Right cardiac atrium (tissue), 5 donors: ENCODE measurements around the gene ESF1. TPM values are rescaled to one million over a fixed set of nuclear protein-coding genes. Genes with fewer than 3 reads are reported as not detected.
"Not testable (repeated sequence)": the region's sequence is repeated elsewhere in the genome, so short reads cannot be mapped to it uniquely, and the experiment has no call there.

Experiments used
- ATAC-seq, 2 donors: fragments of 200-7000 bp; cut with Tn5 transposase; one replicate each; pipeline versions ENCODE4 v1.8.0 to v1.9.1; 2020; ENCODE audit warnings: moderate library complexity in 2 of 2, mild to moderate bottlenecking in 1 of 2
- DNase-seq, 3 donors: peaks; one replicate each; pipeline ENCODE4 v3.0.0-alpha.2; 2020
- H3K27ac ChIP-seq: one replicate; pipeline ENCODE4 v1.5.1; 2013; ENCODE audit warnings: mild to moderate bottlenecking, low read length, control low read depth, moderate library complexity
- H3K27me3 ChIP-seq: one replicate; pipeline ENCODE4 v1.6.1; 2013; ENCODE audit not compliant: control insufficient read depth, insufficient read depth
- H3K4me1 ChIP-seq: one replicate; pipeline ENCODE4 v1.6.1; 2013; ENCODE audit warnings: low read length; ENCODE audit not compliant: control insufficient read depth, insufficient read depth
- H3K4me3 ChIP-seq: one replicate; pipeline ENCODE4 v1.5.1; 2013; ENCODE audit warnings: low read length, control low read depth
- H3K9me3 ChIP-seq: one replicate; pipeline ENCODE4 v1.6.1; 2013; ENCODE audit warnings: low read length; ENCODE audit not compliant: control insufficient read depth
- WGBS: extraction: QIAGEN DNeasy Blood & Tissue Kit; methylation state at CpG from one replicate; pipeline ENCODE4 v1.1.7; 2013; 5-methylcytosine and 5-hydroxymethylcytosine counted together
- intact Hi-C, 4 donors: fragments of 100-400 bp; cut with DNase I; formaldehyde crosslinking; loops; one replicate each; pipeline versions ENCODE4 v1.11.0 to v1.14.0; 2022 to 2023
- polyA plus RNA-seq: library from polyadenylated mRNA; stranded (reverse); fragments of 200-250 nt; gene quantifications from one replicate; pipeline ENCODE4 v1.2.3, GENCODE V29; 2013
- total RNA-seq, 4 donors: library from RNA; stranded (reverse); fragmentation: NEBNext Ultra II Directional; extraction: Animal tissue kit (Norgen Biotek cat#: 25700); gene quantifications; one replicate each; pipeline ENCODE4 v1.2.1, GENCODE V29; 2021
- donor health status: healthy with polysubstance abuse.
- donor health status: DM: no; HTN: yes; CAD: no.
- donor health status: DM: no; HTN: no; CAD: no.
- donor health status: DM: no; HTN: yes; CAD: no; lungs with severe emphysema.
- donor health status: DM: yes; HTN: yes; CAD: no.

The ESF1 gene
- total and polyA plus RNA-seq, 5 donors, result 10.8 to 16.6 (median 12.9) TPM

DNA sequence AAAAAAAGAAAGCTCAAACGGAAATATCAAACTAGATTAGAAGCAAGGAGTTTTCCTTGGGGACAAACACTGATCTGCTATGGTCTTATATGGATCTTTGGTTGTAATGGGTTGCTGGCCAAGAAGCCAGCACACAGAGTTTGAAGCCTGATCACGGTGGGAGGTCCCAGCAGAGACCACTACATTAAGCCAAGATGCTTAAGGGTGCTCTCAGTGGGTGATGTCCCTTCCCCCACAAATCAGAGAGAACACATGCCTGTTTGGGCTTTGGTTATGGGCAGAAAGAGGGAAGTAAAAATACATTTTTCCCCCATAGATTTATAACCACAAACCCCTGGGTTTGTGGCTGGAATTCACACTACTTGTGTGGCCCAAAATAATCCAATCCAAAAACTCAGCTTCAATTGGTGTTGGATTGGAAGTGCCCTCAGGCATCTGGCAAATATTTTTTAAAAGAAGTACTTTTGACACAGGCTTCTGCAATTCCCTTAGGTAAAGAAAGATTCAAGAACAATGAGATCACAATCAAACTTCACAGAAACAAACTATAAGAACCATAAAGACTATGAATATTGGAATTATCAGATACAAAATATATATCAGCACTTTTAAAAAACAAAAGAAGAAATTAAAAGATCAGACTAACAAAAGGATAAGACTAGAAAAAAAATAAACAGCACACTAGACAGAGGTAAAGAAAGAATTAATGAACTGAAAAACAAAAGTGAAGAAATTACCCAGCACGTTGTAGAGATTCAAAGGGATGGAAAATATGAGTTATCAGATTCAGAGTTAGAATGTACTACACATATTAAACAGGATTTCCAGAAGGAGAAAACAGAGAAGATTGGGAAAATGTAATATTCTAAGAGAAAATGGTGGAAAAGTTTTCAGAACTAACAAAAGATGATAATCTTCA lies 44.7 kb downstream of the ESF1 start:
- Histone ChIP-seq H3K27ac (peak overlapping the region; percentile 37), H3K4me3 (no peak overlapping the region), H3K4me1 (peaks cover 7% of the 10 kb centered on the region), H3K27me3 (no peaks in the 10 kb centered on the region), H3K9me3 (no peaks in the 10 kb centered on the region)
- no peak for DNase-seq
- intact Hi-C loops, result no loop called here
- WGBS, result 58% methylated on average over 3 of the region's 3 CpGs
- ATAC-seq, result no peak

DNA sequence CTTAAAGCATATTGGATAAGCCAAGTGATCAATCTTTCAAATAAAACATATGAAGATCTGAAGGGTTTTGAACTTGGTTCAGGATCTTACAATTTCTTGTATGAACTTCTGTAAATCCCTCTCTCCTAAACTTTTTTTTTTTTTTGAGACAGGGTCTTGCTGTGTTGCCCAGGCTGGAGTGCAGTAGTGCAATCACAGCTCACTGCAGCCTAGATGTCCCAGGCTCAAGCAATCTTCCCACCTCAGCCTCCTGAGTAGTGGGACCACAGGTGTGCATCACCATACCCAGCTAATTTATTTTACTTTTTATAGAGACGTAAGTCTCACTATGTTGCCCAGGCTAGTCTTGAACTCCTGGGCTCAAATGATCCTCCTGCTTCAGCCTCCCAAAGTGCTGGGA lies 46.5 kb downstream of the ESF1 start:
- WGBS, result 100% methylated on average over 1 of the region's 1 CpG
- H3K9me3 ChIP-seq, intact Hi-C loops, H3K4me1 ChIP-seq, H3K4me3 ChIP-seq, ATAC-seq, H3K27ac ChIP-seq, H3K27me3 ChIP-seq, DNase-seq: not testable (repeated sequence)

DNA sequence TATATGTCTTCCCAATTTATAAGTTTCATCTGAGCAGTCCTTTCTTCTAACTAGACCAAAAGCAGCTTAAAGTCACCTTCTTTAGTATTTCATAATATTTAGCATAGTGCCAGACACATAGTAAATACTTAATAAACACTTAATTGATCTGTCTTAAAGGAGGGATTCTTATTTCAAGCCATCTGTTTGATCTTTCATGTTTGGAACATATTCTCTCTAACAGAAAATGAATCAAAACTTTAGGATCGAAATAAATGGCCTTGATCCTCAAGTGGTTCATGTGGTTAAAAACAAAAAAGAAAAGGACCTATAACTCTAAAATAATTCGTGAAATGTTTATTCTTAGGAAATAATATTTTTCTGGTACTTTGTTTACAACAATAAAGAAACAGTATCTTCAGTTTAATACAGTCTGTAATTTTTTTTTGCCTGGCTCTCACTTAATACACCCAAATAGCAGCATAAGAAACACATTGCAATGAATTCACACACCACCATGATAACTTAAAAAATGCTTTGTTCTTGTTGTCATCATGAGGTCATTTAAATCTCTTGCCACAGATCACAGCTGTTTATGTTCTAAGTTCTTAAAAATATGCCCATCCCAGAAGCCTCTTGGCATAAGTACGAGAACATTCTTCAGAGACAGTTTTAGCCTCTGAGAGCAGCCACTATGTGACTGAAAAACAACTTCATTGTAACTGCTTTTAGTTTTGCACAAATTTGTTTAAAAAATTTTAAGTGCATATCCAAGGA lies 48.1 kb downstream of the ESF1 start:
- Histone ChIP-seq H3K27me3 (no peaks in the 10 kb centered on the region), H3K27ac (no peak overlapping the region), H3K4me1 (peaks cover 7% of the 10 kb centered on the region), H3K4me3 (no peak overlapping the region), H3K9me3 (no peaks in the 10 kb centered on the region)
- peak; percentile 81 to 91 for ATAC-seq
- DNase-seq, result no peak
- intact Hi-C loops, result no loop called here
- WGBS, result 56% methylated on average over 3 of the region's 3 CpGs

DNA sequence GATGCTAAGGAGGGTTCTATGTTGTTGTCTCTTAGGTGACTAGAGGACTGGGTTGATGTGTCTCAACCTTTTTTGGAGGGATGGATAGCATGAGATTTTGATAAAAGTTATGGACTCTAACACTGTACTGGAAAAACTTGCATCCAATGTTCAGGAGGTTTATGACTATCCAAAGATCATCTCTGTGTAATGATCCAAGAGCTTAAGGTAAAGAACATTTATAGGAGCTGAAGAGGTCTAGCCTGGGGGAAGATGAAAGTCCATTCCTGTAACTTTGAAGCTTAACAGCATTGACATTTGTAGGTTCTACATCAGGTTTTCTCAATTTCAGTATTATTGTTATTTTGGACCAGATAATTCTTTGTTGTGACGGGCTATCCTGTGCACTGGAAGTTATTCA lies 48.9 kb downstream of the ESF1 start:
- intact Hi-C loops, result no loop called here
- no peak overlapping the region for H3K27ac ChIP-seq
- no peak for DNase-seq
- 98% methylated on average over 1 of the region's 1 CpG for WGBS
- H3K4me1 ChIP-seq, result peaks cover 7% of the 10 kb centered on the region
- no peak for ATAC-seq
- H3K4me3 ChIP-seq, result no peak overlapping the region
- H3K9me3 ChIP-seq, result no peaks in the 10 kb centered on the region
- no peaks in the 10 kb centered on the region for H3K27me3 ChIP-seq

DNA sequence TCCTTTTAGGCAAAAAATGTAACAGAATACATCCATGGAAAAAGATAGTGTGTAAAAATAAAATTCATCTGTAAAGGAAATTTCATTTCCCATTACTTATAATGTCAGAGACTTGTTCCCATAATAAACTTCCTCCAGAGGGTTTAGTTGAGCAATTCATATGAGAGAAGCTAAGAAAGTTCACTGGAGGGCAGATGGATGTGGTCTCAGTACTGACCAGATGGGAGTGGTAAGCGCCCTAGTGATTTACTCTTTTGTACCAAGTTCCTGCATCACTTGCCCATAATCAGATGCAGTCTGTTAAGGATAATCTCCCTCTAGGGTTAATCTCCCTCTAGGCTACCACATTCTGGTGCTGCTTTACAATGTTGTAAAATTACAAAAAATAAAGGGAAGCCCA lies 61.7 kb downstream of the ESF1 start:
- H3K27ac ChIP-seq, result no peak overlapping the region

DNA sequence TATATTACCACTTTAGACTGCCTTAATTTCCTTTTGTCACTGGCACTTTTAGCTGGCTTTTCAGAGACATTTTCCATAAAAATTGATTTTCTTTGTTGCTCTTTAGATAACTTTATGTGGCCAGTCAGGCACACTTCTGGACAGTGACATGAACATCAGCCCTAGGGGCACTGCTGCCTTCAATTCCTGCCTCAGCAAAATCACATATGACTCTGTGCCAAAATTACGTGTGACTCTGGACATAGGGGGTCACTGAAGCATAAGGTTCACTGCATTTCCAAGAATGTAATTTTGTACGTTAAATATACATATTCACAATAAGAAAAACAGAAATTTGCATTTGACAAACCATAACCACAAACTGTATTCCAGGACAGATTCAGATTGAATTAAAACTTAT lies 66.5 kb downstream of the ESF1 start:
- no peaks in the 10 kb centered on the region for H3K9me3 ChIP-seq
- no peaks in the 10 kb centered on the region for H3K4me1 ChIP-seq
- intact Hi-C loops, result no loop called here
- no peak overlapping the region for H3K27ac ChIP-seq
- H3K4me3 ChIP-seq, result no peak overlapping the region
- whole genome bisulfite sequencing, result 92% methylated on average over 2 of the region's 2 CpGs
- ATAC-seq (no peak), DNase-seq (no peak)
- no peaks in the 10 kb centered on the region for H3K27me3 ChIP-seq

More for the DNA sequence above, 61.7 kb downstream of the ESF1 start:
- H3K4me3 ChIP-seq, result no peak overlapping the region
- no peaks in the 10 kb centered on the region for H3K9me3 ChIP-seq
- 94% methylated on average over 1 of the region's 1 CpG for WGBS
- H3K4me1 ChIP-seq, result no peaks in the 10 kb centered on the region
- ATAC-seq (no peak), DNase-seq (no peak)
- no peaks in the 10 kb centered on the region for H3K27me3 ChIP-seq
- intact Hi-C loops, result no loop called here

DNA sequence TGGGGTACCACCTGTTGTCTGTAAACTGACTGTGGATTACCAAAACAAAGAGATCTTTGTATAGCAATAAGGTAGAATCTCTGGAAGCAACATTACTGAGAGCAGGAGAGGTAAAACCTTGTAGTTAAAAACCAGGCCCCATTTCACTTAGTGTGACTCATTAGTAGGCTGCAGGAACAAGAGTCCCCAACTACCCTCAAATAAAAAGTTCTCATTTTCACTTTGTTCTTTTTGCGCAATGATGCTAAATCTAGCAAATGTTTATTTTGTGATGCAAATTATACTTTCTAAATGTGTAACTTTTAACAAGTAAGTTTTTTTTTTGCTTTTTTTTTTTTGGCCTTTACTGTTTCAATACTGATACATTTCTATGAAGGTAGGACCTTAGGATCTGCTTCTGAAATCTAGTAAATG lies 67.1 kb downstream of the ESF1 start:
- Histone ChIP-seq H3K4me3 (no peak overlapping the region), H3K27me3 (no peaks in the 10 kb centered on the region), H3K27ac (no peak overlapping the region), H3K9me3 (no peaks in the 10 kb centered on the region), H3K4me1 (no peaks in the 10 kb centered on the region)
- 97% methylated on average over 1 of the region's 1 CpG for WGBS
- intact Hi-C loops, result no loop called here
- ATAC-seq (no peak), DNase-seq (no peak)

DNA sequence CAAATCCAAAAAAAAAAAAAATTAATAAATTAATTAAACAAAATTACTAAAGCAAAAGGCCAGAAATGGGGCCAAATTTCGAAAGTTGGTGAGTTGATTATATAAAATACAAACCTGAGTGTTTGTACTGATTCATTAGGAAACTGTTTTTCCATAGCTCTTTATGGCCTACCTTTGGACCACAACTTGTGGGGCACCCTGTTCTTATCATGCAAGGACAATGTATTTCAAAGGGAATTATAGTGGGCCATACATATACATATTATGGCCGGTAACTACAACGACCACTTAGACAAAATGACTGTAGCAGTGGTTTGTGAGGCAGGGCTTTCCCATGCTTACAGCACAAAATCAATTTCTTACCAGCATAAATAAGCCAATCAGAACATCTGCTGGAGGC lies 69.5 kb downstream of the ESF1 start:
- 98% methylated on average over 3 of the region's 3 CpGs for WGBS
- intact Hi-C loops, result no loop called here
- Histone ChIP-seq H3K9me3 (no peaks in the 10 kb centered on the region), H3K27ac (no peak overlapping the region), H3K4me3 (no peak overlapping the region), H3K27me3 (no peaks in the 10 kb centered on the region), H3K4me1 (no peaks in the 10 kb centered on the region)
- DNase-seq, result no peak
- no peak for ATAC-seq

DNA sequence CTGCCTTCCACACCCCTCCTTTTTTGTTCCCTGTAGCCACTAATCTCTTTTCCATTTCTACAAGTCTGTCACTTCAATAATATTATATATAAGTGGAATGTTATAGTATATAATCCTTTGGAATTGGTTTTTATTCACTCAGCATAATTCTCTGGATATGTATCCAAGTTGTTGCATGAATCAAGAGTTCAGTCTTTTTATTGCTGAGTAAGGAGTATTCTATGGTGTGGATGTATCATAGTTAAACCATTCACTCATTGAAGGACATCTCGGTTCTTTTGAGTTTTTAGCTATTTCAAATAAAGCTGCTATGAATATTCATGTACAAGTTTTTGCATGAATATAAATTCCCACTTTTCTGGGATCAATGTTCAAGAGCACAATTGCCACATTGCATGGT lies 76.5 kb downstream of the ESF1 start:
- Histone ChIP-seq H3K27me3 (no peaks in the 10 kb centered on the region), H3K4me1 (no peaks in the 10 kb centered on the region), H3K9me3 (no peaks in the 10 kb centered on the region), H3K4me3 (no peak overlapping the region), H3K27ac (no peak overlapping the region)
- no peak for DNase-seq
- WGBS, result 89% methylated on average over 1 of the region's 1 CpG
- intact Hi-C loops, result no loop called here
- ATAC-seq, result no peak

DNA sequence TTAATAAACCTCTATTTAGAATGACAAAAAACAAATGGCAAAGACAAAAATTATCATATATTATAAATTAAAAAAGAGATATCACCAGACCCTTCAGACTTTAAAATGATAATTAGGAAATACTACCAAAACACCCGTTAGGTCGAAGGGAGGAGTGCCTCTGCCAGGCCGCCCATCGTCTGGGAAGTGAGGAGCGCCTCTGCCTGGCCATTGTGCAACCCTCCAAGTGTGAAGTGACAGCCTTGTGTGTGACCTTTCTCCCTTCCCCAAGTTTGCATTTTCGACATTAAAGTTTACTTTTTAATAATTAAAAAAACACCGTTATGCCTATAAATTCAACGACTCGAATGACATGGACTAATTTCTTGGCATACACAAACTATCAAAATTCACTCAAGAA lies 81.5 kb downstream of the ESF1 start:
- Histone ChIP-seq H3K4me3 (no peak overlapping the region), H3K27me3 (no peaks in the 10 kb centered on the region), H3K9me3 (no peaks in the 10 kb centered on the region), H3K4me1 (no peaks in the 10 kb centered on the region), H3K27ac (no peak overlapping the region)
- intact Hi-C loops, result no loop called here
- ATAC-seq, result no peak
- WGBS, result 69% methylated on average over 9 of the region's 9 CpGs
- no peak for DNase-seq

DNA sequence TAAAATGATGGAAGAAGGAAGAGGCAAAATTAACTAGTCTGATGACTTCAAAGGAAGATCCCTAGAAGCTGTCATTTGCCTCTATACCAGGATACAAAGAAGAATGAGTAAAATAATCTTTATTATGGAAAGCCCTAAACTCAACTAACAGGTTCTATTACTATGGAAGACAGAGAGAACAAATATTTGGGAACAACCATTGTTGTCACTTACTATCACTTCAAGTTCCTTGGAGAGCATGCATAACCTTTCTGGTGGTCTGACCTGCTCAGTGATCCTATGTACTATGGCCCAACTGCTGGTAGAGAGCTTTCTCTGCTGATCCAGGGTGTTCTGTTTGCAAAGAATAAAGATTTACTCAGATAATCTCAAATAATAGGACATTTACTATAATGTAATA lies 83.2 kb downstream of the ESF1 start:
- ATAC-seq (no peak), DNase-seq (no peak)
- Histone ChIP-seq H3K9me3 (no peaks in the 10 kb centered on the region), H3K4me1 (no peaks in the 10 kb centered on the region), H3K4me3 (no peak overlapping the region), H3K27ac (no peak overlapping the region), H3K27me3 (no peaks in the 10 kb centered on the region)
- intact Hi-C loops, result no loop called here
